ENCODE measurements around the gene FHL2.
"Not testable (repeated sequence)": the region's sequence is repeated elsewhere in the genome, so short reads cannot be mapped to it uniquely, and the experiment has no call there.

FHL2 gene

DNA sequence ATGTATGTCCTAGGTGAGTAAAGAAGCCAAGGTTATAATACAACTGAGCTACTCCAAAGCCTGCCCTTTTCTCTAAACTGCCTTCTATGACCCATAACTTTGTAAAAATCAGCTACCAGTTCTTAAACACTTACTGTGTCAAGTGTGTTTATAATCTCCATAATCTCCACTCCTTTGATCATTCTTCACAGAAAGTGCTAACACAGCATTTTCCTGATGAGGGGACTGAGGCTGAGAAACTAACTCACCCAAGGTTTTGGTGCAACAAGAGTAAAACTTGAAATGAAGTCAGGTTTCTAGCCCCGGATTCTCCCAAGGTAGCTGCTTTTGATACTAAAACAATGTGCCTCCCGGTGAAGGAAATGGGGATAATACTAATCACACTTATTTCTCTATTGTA is 63.4 kb downstream of the FHL2 start:
- DNase-seq: no peak

DNA sequence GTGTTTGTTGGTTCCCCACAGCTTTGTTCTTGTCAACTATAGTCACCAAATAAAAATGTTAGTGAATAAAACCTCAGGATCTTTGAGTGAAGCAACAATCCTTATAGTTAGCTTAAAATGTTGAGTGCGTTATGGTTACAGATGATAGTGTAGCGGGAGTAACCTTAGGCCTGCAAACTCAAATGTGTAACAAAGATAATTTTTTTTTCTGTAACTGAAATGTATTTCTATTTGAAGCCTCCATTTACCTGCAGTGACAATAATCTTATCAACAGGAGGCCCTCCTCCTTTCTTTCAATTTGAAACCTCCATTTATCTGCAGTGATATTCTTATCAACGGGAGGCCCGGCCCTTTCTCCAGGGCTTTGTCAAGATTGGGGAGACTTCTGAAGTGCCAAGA is 64.6 kb downstream of the FHL2 start:
- DNase-seq: no peak

DNA sequence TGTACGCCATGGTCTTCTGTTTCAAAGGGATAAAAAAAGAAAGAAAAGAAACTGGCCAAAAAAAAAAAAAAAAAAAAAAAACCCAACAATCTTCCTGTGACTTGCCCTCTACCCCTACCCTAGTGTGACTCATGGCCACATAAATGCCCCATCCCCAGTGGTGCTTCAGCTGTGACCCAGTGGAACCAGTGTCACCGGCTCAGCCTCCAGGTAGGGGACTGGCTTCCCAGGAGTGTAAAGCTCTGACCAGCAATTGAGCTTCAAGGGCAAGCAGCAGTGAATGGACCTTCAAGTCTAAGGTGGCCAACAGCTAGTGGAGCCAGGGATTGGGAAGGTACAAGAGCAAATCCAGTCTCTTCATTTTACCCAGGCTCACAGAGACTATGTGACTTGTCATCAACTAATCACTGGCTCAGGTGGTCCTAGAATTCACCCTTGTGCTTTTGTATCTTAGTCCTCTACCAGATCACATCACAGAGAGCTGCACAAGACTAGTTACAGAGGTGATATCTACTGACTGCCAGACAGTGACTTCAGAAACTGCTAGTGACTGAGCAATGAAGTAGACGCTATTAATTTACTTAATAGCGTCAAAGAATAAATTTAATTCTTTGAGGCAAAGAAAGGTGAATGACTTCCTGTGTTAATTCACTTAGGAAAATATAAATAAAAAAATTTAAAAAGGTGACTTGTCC is 68.0 kb downstream of the FHL2 start:
- DNase-seq: no peak

DNA sequence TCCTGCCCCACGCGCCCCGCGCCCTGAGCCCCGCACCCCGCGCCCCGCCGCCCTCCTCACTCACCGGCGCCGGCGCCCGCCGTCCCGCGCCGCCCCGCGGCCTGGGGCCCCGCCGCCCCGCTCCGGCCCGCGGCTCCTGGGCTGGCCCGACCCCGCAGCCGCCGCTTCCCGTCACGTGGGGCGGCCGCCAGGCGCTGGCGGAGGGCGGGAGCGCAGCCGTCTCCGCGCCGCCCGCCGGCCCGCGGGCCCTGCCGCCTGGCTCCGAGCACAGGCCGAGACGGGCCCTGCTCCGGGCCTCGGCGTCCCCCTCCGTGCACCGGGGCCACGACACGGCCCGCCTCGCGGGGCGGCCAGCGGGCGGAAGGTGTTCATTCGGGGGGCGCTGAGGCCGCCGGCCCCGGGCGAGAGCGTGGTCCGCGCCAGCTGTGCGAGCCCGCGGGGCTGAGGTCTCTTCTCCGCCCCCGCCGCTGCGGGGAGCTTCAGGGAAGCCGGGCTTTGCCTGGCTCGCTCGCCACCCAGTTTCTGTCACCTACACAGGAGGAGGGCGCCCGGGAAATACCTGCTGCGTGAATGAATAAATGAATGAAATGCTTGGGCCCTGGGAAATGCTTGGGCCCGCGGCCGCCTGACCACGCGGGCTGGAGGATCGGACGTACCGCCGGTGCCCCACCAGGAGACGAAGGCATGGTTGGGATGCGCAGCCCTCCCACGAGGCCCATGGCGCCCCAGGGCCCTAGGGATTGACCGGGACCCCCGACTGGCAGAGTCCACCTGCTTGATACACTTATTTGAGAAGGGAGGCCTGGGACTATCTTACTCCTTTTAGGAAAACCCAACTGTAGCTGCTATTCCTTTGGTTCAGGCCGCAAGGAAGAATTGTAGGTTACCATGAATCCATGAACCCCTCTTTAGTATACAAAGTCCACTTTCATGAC is 69.0 kb downstream of the FHL2 start, which contains the start of gene TGFBRAP1:
Gene TGFBRAP1 (minus strand): TSS at position 175 of the 935 bp plus-strand sequence. CDS start 21,434 bp downstream, outside the sequence.
- peak; percentile 51 for DNase-seq

DNA sequence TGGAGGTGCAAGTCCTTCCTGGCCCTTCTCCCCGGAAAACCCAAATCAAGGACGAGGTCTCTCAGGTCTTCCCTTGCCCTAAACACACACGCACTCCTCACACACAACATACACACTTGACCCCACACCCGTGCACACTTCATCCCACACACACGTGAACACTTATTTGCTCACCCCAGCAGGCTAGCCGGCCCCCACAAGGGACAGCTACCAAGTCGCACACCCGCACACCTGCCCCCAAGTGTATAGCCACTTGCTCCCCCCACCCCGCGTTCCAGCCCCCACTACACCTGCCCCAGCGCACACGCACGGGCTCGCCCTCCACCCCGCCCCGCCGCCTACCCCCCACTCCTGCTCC is 69.7 kb downstream of the FHL2 start:
- no peak for DNase-seq

DNA sequence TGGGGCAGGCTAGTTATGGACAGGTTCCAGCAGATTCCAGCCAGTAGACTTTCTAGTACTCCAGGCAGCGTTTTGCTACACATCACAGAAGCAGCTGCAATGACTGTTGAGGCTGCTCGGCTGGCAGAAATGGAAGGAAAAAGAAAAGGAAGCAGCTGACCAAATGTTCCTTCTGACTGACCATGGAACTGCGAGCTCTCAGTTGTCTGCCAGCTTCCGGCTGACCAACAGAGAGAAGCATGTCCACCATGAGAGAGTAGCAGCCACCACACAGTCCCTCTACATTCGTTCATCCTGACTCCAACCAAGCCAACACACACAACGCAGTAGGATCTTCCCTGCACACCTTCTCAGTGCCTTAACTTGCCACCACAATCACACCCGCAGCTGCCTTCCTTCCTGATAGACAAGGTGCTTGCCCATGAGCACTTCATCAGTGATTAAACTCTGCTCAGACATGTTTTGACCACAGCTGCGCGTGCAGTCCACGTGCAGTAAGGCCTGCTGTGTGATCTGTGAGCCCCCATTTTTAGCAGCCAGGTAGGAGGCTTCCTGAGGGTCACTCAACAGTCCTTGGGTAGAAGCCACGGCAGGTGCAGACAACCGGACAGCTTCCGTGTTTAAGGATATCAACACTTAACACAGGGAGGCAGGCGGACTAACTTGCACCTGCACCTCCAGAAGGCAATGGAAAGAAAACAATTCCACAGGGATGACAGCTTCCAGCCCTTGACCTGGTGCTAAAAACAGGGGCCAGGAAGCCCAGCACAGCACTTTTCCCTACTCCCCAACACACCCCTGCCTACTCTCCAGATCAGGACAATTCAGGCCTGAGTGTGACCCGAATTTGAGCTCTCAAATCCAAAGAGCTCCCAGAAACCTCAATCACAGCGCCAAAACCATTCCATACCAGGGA is 70.3 kb downstream of the FHL2 start:
- DNase-seq: no peak

DNA sequence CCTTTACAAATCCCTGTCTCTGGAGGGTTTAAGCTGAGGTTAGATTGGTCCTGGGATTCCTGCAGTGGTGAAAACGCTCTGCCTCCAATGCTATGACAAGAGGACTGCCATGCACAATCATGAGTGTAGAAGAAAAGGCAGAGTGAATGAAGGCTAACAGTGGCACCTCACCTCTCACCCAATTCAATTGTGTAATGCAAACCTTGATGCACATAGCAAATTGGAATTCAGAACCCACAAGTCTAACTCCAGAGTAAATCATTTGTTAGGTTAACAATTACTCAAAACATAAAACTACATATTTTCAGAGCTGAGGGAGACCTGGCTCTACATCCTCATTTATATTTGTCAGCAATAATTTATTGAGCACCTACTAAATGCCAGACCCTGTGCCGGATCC is 71.2 kb downstream of the FHL2 start:
- no peak for DNase-seq

DNA sequence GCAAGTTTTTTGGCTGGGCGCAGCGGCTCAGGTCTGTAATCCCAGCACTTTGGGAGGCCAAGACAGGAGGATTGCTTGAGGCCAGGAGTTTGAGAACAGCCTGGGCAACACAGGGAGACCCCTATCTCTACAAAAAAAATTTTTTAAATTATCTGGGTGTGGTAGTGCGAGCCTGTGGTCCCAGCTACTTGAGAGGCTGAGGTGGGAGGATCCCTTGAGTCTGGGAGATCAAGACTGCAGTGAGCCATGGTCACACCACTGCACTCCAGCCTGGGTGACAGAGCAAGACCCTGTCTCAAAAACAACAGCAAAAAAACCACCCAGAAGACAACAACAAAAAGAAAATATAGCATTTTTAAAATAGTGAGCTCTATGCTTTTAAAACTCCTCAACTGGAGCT is 71.6 kb downstream of the FHL2 start:
- DNase-seq: not testable (repeated sequence)

DNA sequence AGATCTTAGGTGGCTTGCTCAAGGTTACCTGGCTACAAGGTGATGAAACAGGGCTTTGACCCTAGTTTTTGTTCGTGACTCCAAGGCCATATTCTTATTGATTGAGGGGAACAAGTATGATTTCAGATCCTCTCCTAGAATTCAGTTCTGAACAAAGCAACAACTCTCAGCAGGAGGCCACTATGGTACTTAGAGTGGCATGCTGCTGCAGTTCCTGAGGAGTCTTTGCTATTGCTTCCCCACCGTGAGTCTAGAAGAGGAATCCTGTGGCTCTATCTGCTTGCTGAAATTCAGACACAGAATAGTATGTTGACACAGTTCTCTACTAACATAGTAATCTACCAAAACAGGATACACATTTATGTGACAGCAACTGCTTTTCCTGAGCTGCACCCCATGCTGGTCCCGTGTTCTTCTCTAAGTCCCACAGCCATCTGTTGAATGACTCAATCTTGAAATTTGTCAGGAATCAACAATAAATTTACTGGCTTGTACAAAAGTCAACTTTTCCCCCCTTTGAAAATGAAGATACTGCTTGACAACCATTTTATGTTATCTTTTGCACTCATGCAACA is 73.4 kb downstream of the FHL2 start:
- DNase-seq: no peak

DNA sequence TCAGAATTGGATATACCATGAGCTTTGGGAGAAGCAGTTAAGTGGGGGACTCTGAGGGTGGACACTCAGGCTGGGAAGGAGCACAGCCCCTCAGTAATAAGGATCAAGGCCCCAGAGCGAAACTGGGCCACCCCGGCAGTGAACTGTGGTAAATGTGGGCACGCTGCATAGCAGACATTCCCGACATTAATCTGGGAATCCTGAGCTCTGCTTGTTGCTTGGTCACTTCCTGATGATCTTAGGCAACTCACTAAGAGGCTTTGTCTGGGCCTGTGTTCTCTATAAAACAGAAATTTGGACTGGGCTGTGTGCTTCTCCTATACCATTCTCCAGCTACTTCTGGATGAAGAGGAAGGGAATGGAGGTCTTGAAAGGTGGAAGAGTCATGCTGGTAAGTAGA is 74.1 kb downstream of the FHL2 start:
- DNase-seq: no peak

DNA sequence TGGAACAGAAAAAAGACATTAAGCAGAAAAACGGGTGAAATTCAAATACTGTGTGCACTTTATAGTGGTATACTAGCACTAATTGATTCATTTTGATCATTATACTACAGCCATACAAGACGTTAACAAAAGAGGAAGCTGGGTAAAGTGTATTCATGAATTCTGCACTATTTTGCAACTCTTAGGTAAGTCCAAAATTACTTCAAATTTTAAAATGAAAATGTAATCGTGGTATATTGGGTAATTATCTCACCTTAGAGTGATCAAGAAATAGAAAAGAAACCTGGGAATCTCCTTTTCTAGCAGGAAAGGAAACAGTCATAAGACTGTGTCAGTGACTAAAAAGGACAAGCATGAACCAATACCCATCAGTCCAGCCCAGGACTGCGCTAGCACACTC is 74.8 kb downstream of the FHL2 start:
- DNase-seq: no peak

DNA sequence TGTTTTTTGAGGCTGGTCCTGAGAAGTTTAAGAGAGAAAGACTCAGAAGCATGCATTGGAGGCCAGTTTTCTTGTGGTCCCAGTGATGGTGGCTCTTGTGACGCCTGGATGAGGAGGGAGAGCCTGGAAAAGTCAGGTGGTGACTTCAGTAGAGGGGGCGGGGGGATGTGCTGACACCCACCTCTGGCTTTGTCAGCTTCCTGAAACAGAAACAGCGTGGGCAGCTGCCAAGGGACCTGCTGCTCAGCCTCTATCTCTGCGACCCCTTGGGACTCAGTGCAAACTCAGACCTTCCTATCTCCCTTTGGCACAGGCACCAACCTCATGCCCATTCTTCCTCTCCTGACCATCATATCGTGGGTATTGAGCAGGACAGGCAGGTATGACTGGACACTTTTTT is 75.7 kb downstream of the FHL2 start:
- DNase-seq: no peak

DNA sequence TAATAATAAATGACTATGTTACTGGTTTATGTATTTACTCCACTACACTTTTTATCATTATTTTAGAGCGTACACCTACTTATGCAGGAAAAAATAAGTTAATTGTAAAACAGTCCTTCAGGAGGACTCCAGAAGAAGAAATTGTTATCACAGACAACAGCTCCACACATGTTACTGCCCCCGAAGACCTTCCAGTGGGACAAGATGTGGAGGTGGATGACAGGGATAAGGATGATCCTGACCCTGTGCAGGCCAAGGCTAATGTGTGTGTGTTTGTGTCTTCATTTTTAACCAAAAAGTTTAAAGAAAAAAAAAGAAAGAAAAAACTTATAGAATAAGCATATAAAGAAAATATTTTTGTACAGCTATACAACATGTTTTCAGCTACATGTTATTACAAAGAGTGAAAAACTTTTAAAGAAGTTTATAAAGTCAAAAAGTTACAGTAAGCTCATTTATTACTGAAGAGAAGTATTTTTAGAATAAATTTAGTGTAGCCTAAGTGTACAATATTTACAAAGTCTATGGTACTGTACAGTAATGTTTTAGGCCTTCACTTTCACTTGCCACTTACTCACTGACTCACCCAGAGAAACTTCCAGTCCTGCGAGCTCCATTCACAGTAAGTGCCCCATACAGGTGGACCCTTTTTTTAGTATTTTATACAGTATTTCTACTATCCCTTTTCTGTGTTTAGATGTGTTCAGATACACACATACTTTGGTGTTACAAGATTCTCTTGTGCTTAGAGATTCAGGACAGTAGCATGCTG is 76.8 kb downstream of the FHL2 start:
- DNase-seq: no peak

DNA sequence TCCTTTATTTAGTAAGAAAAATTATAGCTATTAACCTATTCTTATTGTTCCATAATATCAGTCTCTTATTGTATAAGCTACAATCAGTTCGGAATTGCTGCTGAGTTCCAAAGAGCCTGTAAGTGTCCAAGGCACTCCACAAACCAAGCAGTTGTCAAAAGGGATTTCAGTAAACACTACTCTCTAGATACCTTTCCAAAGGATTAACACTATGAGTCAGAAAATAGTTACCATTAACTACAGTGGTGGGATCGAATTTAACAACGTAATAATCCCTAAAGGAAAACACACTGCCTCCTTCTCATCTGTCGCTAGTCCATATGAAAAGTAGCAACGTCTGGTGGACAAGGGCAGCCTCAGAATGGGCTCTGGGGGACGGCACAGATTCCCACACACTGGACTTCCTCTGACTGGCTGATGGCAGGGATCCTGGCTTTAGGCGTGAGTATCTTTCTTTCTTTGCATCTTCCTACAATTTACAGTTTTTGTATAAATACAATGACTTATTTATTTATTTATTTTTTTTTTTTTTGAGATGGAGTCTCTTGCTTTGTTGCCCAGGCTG is 78.1 kb downstream of the FHL2 start:
- no peak for DNase-seq

DNA sequence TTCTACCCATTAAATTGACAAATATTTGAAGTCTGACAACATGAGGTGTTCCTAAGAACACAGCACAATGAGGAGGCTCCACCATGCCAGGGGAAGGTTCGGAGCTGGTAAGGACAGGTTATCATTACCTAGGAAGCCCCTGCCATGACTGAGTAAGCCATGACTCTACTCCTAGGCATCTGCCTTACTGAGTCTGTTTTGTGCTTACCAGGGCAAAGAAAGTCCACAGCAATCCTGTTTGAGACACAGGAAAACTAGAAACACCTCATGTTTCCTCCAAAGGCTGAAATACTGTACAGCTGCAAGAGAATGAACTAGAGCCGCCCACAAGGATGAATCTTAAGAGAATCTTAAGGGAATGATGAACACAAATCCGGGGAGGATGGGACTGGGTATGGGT is 80.9 kb downstream of the FHL2 start:
- no peak for DNase-seq

DNA sequence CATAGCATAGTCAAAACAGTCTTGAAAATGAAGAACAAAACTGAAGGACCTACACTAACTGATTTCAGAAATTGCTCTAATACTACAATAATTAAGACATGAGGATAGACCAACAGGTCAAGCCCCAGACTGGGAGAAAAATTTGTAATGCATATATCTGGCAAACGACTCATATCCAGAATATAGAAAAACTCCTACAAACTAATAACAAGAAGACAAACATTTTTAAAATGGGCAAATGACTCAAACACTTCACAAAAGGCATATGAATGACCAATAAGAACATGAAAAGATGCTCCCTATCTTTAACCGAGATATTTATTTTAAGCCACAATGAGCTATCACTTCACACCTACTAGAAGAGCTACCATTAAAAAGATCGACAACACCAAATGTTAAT is 83.5 kb downstream of the FHL2 start:
- DNase-seq: no peak

DNA sequence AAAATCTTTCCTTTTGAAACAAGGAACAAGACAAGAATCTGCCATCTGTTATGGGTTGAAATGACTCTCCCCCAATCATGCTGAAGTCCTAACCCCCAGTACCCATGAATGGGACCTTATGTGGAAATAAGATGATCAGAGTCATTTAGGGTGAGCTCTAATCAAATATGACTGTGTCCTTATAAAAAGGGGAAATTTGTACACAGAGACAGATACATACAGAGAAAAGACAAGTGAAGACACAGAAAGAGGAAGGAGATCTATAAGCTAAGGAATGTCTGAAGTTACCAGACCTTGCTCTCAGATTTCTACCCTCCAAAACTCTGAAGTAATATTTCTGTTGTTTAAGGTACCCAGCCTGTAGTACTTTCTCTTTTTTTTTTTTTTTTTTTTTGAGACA is 85.0 kb downstream of the FHL2 start:
- DNase-seq: no peak
